Cardiac muscle cell (in vitro differentiated cells and primary cell): ENCODE data around the gene GNPTG. TPM values are rescaled to one million over a fixed set of nuclear protein-coding genes. Genes with fewer than 3 reads are reported as not detected.
A peak's percentile ranks its signal among the peaks of the same experiment; 100 is the strongest.

Experiments
- DNase-seq, 2 donors: peaks; one replicate each; pipeline versions ENCODE4 v3.0.0 to v3.0.0-alpha.2; 2010 to 2017; ENCODE audit warnings: low read depth in 1 of 2, low spot score in 1 of 2
- H3K27ac ChIP-seq: fragments of 200-600 bp; sonication (generic); 2 replicates; pipeline ENCODE4 v1.5.1; 2016
- H3K27me3 ChIP-seq: fragments of 200-600 bp; sonication (generic); 2 replicates; pipeline ENCODE4 v1.6.0; 2016; ENCODE audit warnings: control low read depth
- H3K36me3 ChIP-seq: fragments of 200-600 bp; sonication (generic); 2 replicates; pipeline ENCODE4 v1.5.1; 2016; ENCODE audit warnings: control low read depth
- H3K4me1 ChIP-seq: fragments of 200-600 bp; sonication (generic); 2 replicates; pipeline ENCODE4 v1.8.1; 2017; ENCODE audit warnings: low read depth, mild to moderate bottlenecking, mixed run types
- H3K4me3 ChIP-seq: fragments of 200-600 bp; sonication (generic); 2 replicates; pipeline ENCODE4 v1.5.1; 2016; ENCODE audit warnings: mild to moderate bottlenecking
- H3K9me3 ChIP-seq: fragments of 200-600 bp; sonication (generic); 2 replicates; pipeline ENCODE4 v1.5.1; 2017; ENCODE audit warnings: low read depth, mild to moderate bottlenecking, control low read depth
- CTCF ChIP-seq: IDR thresholded peaks from 2 replicates; pipeline ENCODE4 v1.5.1; 2012; ENCODE audit warnings: low read depth, mild to moderate bottlenecking, low read length
- polyA plus RNA-seq: library from polyadenylated mRNA; unstranded; fragments of >200 nt; fragmentation: Nextera tagmentation; extraction: Ambion mirVana; gene quantifications from 2 replicates; pipeline ENCODE4 v1.2.1, GENCODE V29; 2016
- total RNA-seq: library from RNA; depleted of rRNA; stranded (reverse); fragments of >200 nt; gene quantifications from 2 replicates; pipeline ENCODE4 v1.2.3, GENCODE V29; 2016

Gene GNPTG
- total RNA-seq, result 60.3 and 62.7 TPM in 2 replicates
- polyA plus RNA-seq, result 42.5 and 57.0 TPM in 2 replicates

- H3K4me3 ChIP-seq, result peak within 1 kb of the TSS; percentile 100
- no peaks in the 10 kb centered on the region for H3K9me3 ChIP-seq
- H3K4me1 ChIP-seq, result peaks cover 6% of the 10 kb centered on the region
- TF ChIP-seq CTCF, result no peak
- H3K36me3 ChIP-seq, result peaks cover 19% of the 10 kb centered on the region
- H3K27ac ChIP-seq, result peak within 1 kb of the TSS; percentile 8
- peak; percentile 90 to 93 for DNase-seq
- H3K27me3 ChIP-seq, result no peaks in the 10 kb centered on the region
These were observed at the start of gene GNPTG, which contains the start of gene TSR3 for GRCh38 chr16:1351582-1352362. Gene GNPTG (plus strand): TSS chr16:1351931. CDS start chr16:1351966, 35 bp downstream. Gene TSR3 (minus strand): TSS chr16:1351878. CDS start chr16:1351804, 74 bp downstream.

GRCh38 chr16:1305823-1306222, 45.9 kb upstream of the GNPTG start:
- H3K27me3 ChIP-seq, result no peaks in the 10 kb centered on the region
- H3K4me1 ChIP-seq, result peaks cover 3% of the 10 kb centered on the region
- H3K9me3 ChIP-seq, result no peaks in the 10 kb centered on the region
- no peaks in the 10 kb centered on the region for H3K36me3 ChIP-seq
- no peak overlapping the region for H3K4me3 ChIP-seq
- H3K27ac ChIP-seq, result no peak overlapping the region
- no peak for TF ChIP-seq CTCF
- no peak for DNase-seq

GRCh38 chr16:1306334-1306733, 45.4 kb upstream of the GNPTG start:
- Histone ChIP-seq H3K4me1 (peaks cover 8% of the 10 kb centered on the region), H3K27me3 (no peaks in the 10 kb centered on the region), H3K27ac (no peak overlapping the region), H3K9me3 (no peaks in the 10 kb centered on the region), H3K36me3 (no peaks in the 10 kb centered on the region), H3K4me3 (no peak overlapping the region)
- TF ChIP-seq CTCF, result no peak
- DNase-seq, result no peak

GRCh38 chr16:1308036-1308976, 43.4 kb upstream of the GNPTG start:
- TF ChIP-seq CTCF, result no peak
- no peak for DNase-seq
- no peaks in the 10 kb centered on the region for H3K36me3 ChIP-seq
- no peaks in the 10 kb centered on the region for H3K9me3 ChIP-seq
- peak overlapping the region; percentile 100 for H3K27ac ChIP-seq
- H3K27me3 ChIP-seq, result no peaks in the 10 kb centered on the region
- H3K4me1 ChIP-seq, result peaks cover 16% of the 10 kb centered on the region
- H3K4me3 ChIP-seq, result peak overlapping the region; percentile 59

GRCh38 chr16:1308977-1309885, 42.5 kb upstream of the GNPTG start, which contains the start of gene UBE2I:
Gene UBE2I (plus strand): TSS chr16:1309636. CDS start chr16:1314031, 4,395 bp downstream.
- H3K9me3 ChIP-seq, result no peaks in the 10 kb centered on the region
- no peak for TF ChIP-seq CTCF

More at GRCh38 chr16:1308977-1309885, 42.5 kb upstream of the GNPTG start, which contains the start of gene UBE2I:
- Histone ChIP-seq H3K27ac (peak within 1 kb of the TSS; percentile 100), H3K36me3 (peaks cover 3% of the 10 kb centered on the region), H3K27me3 (no peaks in the 10 kb centered on the region), H3K4me3 (peak within 1 kb of the TSS; percentile 92), H3K4me1 (peaks cover 16% of the 10 kb centered on the region)
- DNase-seq, result peak; percentile 95 to 99
